Right lobe of liver (tissue), 6 donors: ENCODE data around the gene SETBP1. TPM values are rescaled to one million over a fixed set of nuclear protein-coding genes. Genes with fewer than 3 reads are reported as not detected.

Experiments used
- ATAC-seq, 4 donors: fragments of 200-7000 bp; cut with Tn5 transposase; one replicate each; pipeline ENCODE4 v1.9.1; 2020; ENCODE audit warnings: mild to moderate bottlenecking in 4 of 4, moderate library complexity in 4 of 4
- DNase-seq, 3 donors: peaks; one replicate each; pipeline ENCODE4 v3.0.0-alpha.2; 2020
- H3K27ac ChIP-seq, 3 donors: fragments of 200-600 bp; one replicate each; pipeline ENCODE4 v1.8.0; 2022
- H3K27me3 ChIP-seq, 2 donors: fragments of 200-600 bp; one replicate each; pipeline ENCODE4 v1.8.0; 2022
- H3K36me3 ChIP-seq, 4 donors: fragments of 200-600 bp; sonication (generic) in 1 of 4; one replicate each; pipeline versions ENCODE4 v1.5.1 to v1.8.0; 2017 to 2022; ENCODE audit warnings: control low read depth in 1 of 4
- H3K4me1 ChIP-seq, 4 donors: fragments of 200-600 bp; sonication (generic) in 1 of 4; one replicate each; pipeline versions ENCODE4 v1.5.1 to v1.8.0; 2017 to 2022; ENCODE audit warnings: control low read depth in 1 of 4
- H3K4me3 ChIP-seq, 3 donors: fragments of 200-600 bp; one replicate each; pipeline ENCODE4 v1.8.0; 2022
- H3K9me3 ChIP-seq, 4 donors: fragments of 200-600 bp; sonication (generic) in 1 of 4; one replicate each; pipeline versions ENCODE4 v1.5.1 to v1.8.0; 2017 to 2022; ENCODE audit warnings: control low read depth in 1 of 4
- POLR2A ChIP-seq: fragments of 450-650 bp; IDR thresholded peaks from one replicate; pipeline ENCODE4 v1.6.1; 2017; ENCODE audit warnings: antibody characterized with exemption, mild to moderate bottlenecking
- WGBS: methylation state at CpG from one replicate; pipeline ENCODE4 v1.1.6; 2018; ENCODE audit warnings: low coverage, low lambda C conversion rate; ENCODE audit not compliant: insufficient coverage; ENCODE audit errors: missing lambda C conversion rate; 5-methylcytosine and 5-hydroxymethylcytosine counted together
- intact Hi-C, 2 donors: fragments of 100-400 bp; cut with DNase I; formaldehyde crosslinking; loops; one replicate each; pipeline versions ENCODE4 v1.11.2 to v1.14.1; 2022
- total RNA-seq, 6 experiments: library from RNA; depleted of rRNA in 2 of 6; stranded (reverse); fragments of >200 nt in 2 of 6; fragmentation: NEBNext Ultra II Directional in 3 of 6; extraction: Animal tissue kit (Norgen Biotek cat#: 25700) in 3 of 6; gene quantifications; one replicate each; pipeline versions ENCODE4 v1.1.0 to v1.2.4, GENCODE V29; 2016 to 2023
- TF ChIP-seq, protein P1 (sequence below), 4 donors: fragments of 200-600 bp in 3 of 4; fragments of 450-650 bp in 1 of 4; IDR thresholded peaks; one replicate each; pipeline versions ENCODE4 v1.5.1 to v1.8.0; 2016 to 2022; ENCODE audit warnings: antibody characterized with exemption in 4 of 4, mild to moderate bottlenecking in 2 of 4
- donor health status: DM: no; HTN: yes; CAD: no.
- donor health status: DM: no; HTN: no; CAD: no.
- donor health status: DM: no; HTN: no; CAD: no.
- donor health status: DM: no; HTN: yes; CAD: no.
- donor health status: DM: no; HTN: yes; CAD: no.

SETBP1 gene
- total RNA-seq, 6 experiments from 2014 or later, result 14.3 to 29.1 (median 16.6) TPM

DNA sequence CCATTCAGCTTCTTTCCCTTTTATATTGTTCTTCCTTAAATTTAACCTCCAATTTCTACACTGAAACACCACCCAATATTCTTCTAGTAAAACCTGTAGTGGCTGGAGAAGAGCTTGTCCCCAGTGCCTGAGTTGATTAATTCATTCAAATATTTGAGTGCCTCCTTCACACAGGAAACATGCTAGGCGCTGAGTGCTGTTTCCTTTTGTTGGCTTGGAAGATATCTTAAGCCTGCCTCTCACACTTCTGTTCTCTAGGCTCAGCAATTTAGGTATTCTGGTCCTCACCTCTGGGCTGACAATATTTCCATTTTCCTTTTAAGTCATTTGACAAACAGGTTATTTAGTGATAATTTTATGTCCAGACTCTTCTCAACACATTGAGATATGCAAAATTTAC is 185.4 kb downstream of the SETBP1 start:
- H3K27me3 ChIP-seq, result no peaks in the 10 kb centered on the region
- WGBS, result 33% methylated on average over 1 of the region's 1 CpG
- no peak for ATAC-seq

DNA sequence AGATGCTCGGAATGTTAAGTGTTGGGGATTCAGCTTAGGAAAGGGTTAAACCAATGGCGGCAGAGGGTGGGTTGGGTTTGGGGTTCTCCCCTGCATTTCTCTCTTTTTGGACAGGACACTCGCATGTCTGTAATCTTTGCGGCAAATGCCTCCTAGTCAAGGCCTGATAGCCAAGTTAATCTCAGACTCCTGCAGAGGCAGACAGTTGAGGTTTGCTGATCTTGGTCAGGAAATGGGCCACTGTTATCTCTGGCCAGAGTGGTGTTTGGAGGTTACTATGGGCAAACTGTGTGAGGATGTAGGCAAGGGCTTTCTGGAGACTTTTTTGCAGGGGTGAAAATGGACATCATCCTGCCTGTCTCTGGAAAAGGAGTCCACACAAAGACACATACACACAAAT is 188.8 kb downstream of the SETBP1 start:
- no peak for ATAC-seq
- WGBS, result 74% methylated on average over 4 of the region's 4 CpGs
- H3K9me3 ChIP-seq, result no peaks in the 10 kb centered on the region

More for the DNA sequence above, 185.4 kb downstream of the SETBP1 start:
- H3K36me3 ChIP-seq, result no peaks in the 10 kb centered on the region
- no peak for DNase-seq
- intact Hi-C loops, result no loop called here
- H3K4me3 ChIP-seq, result no peak overlapping the region
- H3K4me1 ChIP-seq, result no peaks in the 10 kb centered on the region
- TF ChIP-seq, protein P1, sequence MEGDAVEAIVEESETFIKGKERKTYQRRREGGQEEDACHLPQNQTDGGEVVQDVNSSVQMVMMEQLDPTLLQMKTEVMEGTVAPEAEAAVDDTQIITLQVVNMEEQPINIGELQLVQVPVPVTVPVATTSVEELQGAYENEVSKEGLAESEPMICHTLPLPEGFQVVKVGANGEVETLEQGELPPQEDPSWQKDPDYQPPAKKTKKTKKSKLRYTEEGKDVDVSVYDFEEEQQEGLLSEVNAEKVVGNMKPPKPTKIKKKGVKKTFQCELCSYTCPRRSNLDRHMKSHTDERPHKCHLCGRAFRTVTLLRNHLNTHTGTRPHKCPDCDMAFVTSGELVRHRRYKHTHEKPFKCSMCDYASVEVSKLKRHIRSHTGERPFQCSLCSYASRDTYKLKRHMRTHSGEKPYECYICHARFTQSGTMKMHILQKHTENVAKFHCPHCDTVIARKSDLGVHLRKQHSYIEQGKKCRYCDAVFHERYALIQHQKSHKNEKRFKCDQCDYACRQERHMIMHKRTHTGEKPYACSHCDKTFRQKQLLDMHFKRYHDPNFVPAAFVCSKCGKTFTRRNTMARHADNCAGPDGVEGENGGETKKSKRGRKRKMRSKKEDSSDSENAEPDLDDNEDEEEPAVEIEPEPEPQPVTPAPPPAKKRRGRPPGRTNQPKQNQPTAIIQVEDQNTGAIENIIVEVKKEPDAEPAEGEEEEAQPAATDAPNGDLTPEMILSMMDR (IDR thresholded peaks at IDR 0.05), result no peak
- TF ChIP-seq POLR2A, result no peak
- no peak overlapping the region for H3K27ac ChIP-seq
- H3K9me3 ChIP-seq, result no peaks in the 10 kb centered on the region

DNA sequence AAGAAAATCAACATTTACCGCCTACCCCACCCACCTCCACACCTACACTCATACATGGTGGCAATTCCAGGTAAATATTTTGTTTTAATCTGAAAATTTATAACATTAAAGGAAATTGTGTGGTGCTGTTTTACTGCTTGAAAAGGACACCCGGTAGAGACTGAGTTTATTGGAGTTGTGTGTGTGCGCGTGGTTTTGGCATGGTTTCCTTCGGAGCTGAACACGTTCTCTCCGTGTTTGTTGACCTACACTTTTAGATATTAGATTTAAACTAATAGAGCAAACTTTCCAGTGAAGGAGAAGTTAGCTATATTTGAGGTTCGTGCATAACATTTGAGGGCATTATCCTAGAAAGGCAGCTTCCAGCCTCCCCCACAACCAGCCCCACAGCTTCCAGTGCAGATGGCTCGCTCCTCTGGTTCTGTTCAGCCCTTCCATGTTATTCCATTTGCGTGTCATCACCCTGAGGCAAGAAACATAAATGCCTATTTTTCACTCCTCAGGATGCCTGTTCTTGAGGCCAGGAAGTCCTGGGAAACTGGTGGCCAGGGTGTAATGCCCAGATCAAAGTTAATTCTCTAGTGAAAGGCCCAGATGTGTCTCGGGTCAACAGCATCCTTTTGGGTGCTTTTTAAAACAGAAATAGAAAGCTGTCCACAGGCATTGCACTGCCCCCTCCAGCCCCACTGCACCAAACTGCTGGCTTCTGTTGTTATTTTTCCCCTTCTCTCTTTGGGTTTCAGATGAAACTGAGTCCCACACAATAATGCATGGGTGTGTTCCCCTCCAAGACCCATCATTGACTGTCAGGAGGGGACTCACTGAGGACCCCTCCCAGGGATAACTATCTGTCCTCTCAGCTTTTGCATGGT is 190.2 kb downstream of the SETBP1 start:
- Histone ChIP-seq H3K9me3 (no peaks in the 10 kb centered on the region), H3K4me1 (peaks cover 0 to 2% (median 0%) of the 10 kb centered on the region in 4 donors), H3K27ac (no peak overlapping the region), H3K36me3 (no peaks in the 10 kb centered on the region), H3K27me3 (no peaks in the 10 kb centered on the region), H3K4me3 (no peak overlapping the region)
- DNase-seq (no peak), ATAC-seq (no peak)
- 80% methylated on average over 11 of the region's 11 CpGs for WGBS
- intact Hi-C loops, result no loop called here
- TF ChIP-seq, protein P1 (IDR thresholded peaks at IDR 0.05), result no peak

More for the DNA sequence above, 188.8 kb downstream of the SETBP1 start:
- Histone ChIP-seq H3K27me3 (no peaks in the 10 kb centered on the region), H3K4me1 (no peaks in the 10 kb centered on the region), H3K36me3 (no peaks in the 10 kb centered on the region), H3K27ac (no peak overlapping the region), H3K4me3 (no peak overlapping the region)
- no peak for DNase-seq
- intact Hi-C loops, result no loop called here
- TF ChIP-seq, protein P1 (IDR thresholded peaks at IDR 0.05), result no peak
- TF ChIP-seq POLR2A, result no peak

DNA sequence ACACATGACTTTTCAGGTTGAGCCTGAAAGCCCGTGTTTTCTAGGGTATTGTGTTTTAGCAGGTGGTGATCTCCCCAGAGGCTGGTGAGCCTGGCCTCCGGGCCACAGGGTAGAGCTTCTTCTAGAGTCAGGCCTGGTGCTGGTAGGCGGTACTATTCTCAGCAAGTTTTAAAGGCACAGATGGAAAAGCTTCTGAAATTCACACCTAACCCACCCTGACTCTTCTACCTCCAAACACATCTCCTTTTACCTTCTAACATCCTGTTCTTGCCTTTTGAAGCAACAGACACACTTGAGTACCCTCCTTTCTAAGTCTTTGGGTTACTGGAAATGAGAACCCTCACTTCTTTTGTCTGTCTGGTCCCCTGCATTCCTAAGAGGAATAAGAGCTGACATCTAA is 191.1 kb downstream of the SETBP1 start:
- H3K9me3 ChIP-seq, result no peaks in the 10 kb centered on the region
- WGBS, result 54% methylated on average over 2 of the region's 3 CpGs
- H3K4me3 ChIP-seq, result no peak overlapping the region
- H3K36me3 ChIP-seq, result no peaks in the 10 kb centered on the region
- no peak overlapping the region for H3K27ac ChIP-seq
- TF ChIP-seq, protein P1 (IDR thresholded peaks at IDR 0.05), result no peak
- no peak for TF ChIP-seq POLR2A
- H3K4me1 ChIP-seq, result peaks cover 0 to 6% (median 0%) of the 10 kb centered on the region in 4 donors
- intact Hi-C loops, result no loop called here
- DNase-seq, result no peak
- H3K27me3 ChIP-seq, result no peaks in the 10 kb centered on the region
- no peak for ATAC-seq
